ENCODE measurements around the gene SLC50A1.

SLC50A1 gene

GRCh38 chr1:155092641-155093040 is 43.0 kb upstream of the SLC50A1 start:
- in situ Hi-C loops (cut with HindIII; ENCODE audit: low sequenced_read_pairs): loop anchor here (10.0 kb wide), 1 partner anchor 72 kb away; no protein-coding TSS in a partner anchor
- DNase-seq (ENCODE audit: low read depth): no peak
- TF ChIP-seq CTCF (IDR thresholded peaks at IDR 0.05; ENCODE audit: low read depth, low read length, missing control alignments): no peak
- H3K4me3 ChIP-seq (ENCODE audit: low read depth, low read length): no peak overlapping the region

- no peak overlapping the region for H3K4me3 ChIP-seq (ENCODE audit: low read depth, low read length)
- DNase-seq (ENCODE audit: low read depth): peak; percentile 22
- in situ Hi-C loops (cut with HindIII; ENCODE audit: low sequenced_read_pairs): loop anchor here (10.0 kb wide), 1 partner anchor 71 kb away; no protein-coding TSS in a partner anchor
Measured at GRCh38 chr1:155093911-155094621, 41.6 kb upstream of the SLC50A1 start.

DNA sequence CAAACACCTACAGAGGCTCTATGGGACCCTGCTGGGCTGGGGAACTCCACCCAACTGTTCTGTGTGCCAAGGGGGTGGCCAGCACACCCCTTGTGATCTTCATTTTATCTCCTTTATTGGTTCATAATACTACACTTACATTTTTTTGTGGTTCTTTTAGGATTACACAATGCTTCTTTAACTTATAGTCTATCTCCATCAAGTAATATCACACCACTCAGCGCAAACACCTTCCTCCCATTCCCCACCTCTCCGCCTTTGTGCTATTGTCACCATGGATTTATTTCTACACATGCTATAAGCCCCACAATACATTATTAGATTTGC is 41.1 kb upstream of the SLC50A1 start:
- DNase-seq (ENCODE audit: low read depth): no peak
- no peak for TF ChIP-seq CTCF (IDR thresholded peaks at IDR 0.05; ENCODE audit: low read depth, low read length, missing control alignments)
- H3K4me3 ChIP-seq (ENCODE audit: low read depth, low read length): no peak overlapping the region
- in situ Hi-C loops (cut with HindIII; ENCODE audit: low sequenced_read_pairs): loop anchor here (10.0 kb wide), 1 partner anchor 70 kb away; no protein-coding TSS in a partner anchor

More at GRCh38 chr1:155093911-155094621, 41.6 kb upstream of the SLC50A1 start:
- peak; percentile 56 for TF ChIP-seq CTCF (IDR thresholded peaks at IDR 0.05; ENCODE audit: low read depth, low read length, missing control alignments)

GRCh38 chr1:155099331-155099730 is 36.3 kb upstream of the SLC50A1 start:
- no peak for DNase-seq (ENCODE audit: low read depth)
- no peak for TF ChIP-seq CTCF (IDR thresholded peaks at IDR 0.05; ENCODE audit: low read depth, low read length, missing control alignments)
- in situ Hi-C loops (cut with HindIII; ENCODE audit: low sequenced_read_pairs): loop anchor here (10.0 kb wide), 1 partner anchor 65 kb away; no protein-coding TSS in a partner anchor
- H3K4me3 ChIP-seq (ENCODE audit: low read depth, low read length): no peak overlapping the region

DNA sequence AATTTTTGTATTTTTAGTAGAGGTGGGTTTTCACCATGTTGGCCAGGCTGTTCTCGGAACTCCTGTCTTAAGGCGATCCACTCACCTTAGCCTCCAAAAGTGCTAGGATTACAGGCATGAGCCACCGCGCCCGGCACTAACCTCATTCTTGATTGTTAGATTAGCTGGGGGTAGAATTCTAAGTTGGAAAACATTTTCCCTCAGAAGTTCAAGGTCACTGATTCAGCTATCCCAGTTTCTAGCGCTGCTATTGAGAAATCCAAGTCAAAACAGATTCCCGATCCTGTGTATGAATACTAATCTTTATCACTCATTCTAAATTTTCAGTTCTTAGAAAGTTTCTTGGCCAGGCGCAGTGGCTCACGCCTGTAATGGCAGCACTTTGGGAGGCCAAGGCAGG is 32.3 kb upstream of the SLC50A1 start:
- DNase-seq (ENCODE audit: low read depth): no peak
- in situ Hi-C loops (cut with HindIII; ENCODE audit: low sequenced_read_pairs): no loop called here
- no peak for TF ChIP-seq CTCF (IDR thresholded peaks at IDR 0.05; ENCODE audit: low read depth, low read length, missing control alignments)
- H3K4me3 ChIP-seq (ENCODE audit: low read depth, low read length): no peak overlapping the region

DNA sequence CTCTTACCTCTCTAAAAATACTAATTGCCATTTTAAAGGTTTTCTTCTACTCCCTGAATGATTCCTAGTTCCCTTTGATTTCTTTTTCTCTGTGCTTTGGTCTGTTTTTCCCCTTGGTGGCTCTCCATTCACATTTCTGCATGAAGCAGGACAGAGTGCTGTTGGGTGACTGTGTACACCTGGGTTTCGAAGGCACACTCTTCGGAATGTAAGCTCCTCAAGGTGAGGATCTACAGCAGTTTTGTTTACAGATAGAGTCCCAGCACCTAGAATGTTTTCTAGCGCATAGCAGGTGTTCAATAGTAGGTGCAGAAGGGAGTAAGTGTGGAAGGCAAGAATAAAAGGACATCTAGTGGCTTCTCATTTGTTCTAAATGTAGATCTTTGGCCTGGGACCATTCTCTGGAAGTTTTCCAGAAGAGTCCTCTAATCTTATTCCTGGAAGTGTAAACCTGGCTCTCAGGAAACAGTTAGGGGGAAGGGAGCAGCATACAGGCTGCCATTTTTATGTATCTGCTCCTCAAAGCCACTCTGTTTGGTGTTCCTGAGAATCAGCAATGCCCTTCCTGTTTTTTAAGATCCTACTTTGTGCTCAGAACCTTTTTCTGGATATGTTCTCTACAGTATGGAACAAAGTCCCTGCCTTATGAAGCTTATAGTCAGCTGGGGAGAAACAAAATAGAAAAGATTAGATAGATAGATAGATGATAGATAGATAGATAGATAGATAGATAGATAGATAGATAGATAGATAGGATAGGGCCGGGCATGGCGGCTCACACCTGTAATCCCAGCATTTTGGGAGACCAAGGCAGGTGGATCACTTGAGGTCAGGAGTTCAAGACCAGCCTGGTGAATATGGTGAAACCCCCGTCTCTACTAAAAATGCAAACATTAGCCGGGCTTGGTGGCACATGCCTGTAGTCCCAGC is 30.8 kb upstream of the SLC50A1 start:
- DNase-seq (ENCODE audit: low read depth): no peak
- H3K4me3 ChIP-seq (ENCODE audit: low read depth, low read length): no peak overlapping the region
- in situ Hi-C loops (cut with HindIII; ENCODE audit: low sequenced_read_pairs): no loop called here
- no peak for TF ChIP-seq CTCF (IDR thresholded peaks at IDR 0.05; ENCODE audit: low read depth, low read length, missing control alignments)
